ENCODE data around the gene PITHD1.
"Not testable (repeated sequence)": the region's sequence is repeated elsewhere in the genome, so short reads cannot be mapped to it uniquely, and the experiment has no call there.

Gene PITHD1

DNA sequence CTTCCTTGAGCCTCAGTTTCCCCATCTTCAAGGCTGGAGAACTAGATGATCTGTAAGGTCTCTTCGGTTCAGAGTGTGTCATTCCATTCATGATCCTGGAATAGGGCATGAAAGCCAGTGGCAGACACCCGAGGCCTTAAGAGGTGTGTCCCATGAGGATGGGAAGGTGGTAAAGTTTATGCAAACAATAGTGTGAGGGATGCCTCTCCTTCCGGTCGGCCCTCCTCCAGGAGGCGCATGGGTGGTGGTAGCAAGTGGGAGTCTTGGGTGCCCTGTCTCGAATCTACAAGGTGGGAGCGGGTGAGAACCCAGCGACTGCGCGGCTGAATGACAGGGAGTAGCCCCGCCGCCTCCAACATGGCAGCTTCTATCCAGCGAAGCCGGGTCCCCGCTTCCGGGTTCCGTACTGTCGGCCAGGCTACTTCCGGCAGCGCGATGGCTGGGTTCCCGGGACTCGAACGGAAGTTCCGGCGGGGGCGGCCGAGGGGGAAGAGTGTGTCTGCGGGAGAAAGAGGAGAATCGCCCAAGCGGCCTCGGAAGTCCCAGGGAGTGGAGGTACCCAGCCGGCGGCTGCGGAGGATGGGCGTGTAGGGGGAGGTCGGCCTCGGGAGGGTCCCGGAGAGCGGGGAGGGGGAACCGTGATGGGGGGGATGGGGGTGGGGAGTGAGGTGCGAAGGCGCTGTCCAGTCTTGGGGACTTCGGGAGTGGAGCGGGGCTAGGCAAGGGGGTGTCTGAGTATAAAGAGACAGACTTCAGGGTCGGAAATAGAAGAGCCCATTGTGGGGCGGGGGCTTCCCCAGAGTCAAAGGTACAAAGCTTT is 12.7 kb downstream of the PITHD1 start, which contains the start of gene LYPLA2:
TSS of gene LYPLA2 (plus strand) at position 450 of the 820 bp plus-strand sequence. CDS start 1,538 bp downstream, outside the sequence.
- H3K4me3 ChIP-seq (ENCODE audit: low read depth, low read length) = peak within 1 kb of the TSS; percentile 82
- peak; percentile 17 for TF ChIP-seq CTCF (conservative IDR thresholded peaks at IDR 0.05; ENCODE audit: low read depth, low read length)
- DNase-seq (ENCODE audit: low read depth) = peak; percentile 91

GRCh38 chr1:23791516-23792047 is 13.4 kb downstream of the PITHD1 start:
- DNase-seq (ENCODE audit: low read depth) = no peak
- peak overlapping the region; percentile 82 for H3K4me3 ChIP-seq (ENCODE audit: low read depth, low read length)
- no peak for TF ChIP-seq CTCF (conservative IDR thresholded peaks at IDR 0.05; ENCODE audit: low read depth, low read length)

DNA sequence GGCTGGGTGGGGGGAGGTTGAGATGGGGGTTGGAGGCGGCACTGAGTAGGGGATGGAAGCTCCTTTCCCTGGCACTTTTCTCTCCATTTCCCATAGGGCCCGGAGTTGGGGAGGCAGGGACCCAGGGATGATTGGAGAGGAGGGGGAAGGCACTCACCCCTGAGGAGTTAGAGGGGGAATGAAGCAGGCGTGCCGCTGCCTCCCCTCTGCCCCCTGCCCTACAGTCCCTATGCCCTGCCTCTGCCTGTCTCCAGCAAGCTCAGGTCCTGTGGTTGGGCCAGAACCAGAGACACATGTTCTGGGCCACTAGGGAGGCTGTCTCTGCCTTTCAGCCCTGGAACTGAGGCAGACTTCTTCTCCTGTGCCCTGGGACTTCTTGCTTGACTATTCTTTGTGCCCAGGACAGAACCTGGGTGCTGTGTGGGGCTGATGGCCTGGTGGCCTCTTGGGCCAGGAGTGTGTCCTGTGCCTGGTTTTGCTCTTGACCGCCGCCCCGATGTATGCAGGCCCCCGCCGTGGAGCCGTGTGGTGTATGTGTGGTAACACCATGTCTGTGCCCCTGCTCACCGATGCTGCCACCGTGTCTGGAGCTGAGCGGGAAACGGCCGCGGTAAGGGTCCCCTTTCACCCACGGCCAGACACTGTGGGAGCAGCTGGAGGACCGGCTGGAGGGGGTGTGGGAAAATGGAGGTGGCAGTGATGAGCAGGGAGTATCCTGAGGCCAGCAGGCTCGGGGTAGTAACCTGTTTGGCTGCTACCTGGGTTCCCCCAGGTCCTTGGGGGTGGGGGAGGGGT is 14.1 kb downstream of the PITHD1 start:
- DNase-seq (ENCODE audit: low read depth) = no peak
- TF ChIP-seq CTCF (conservative IDR thresholded peaks at IDR 0.05; ENCODE audit: low read depth, low read length) = no peak
- peak overlapping the region; percentile 82 for H3K4me3 ChIP-seq (ENCODE audit: low read depth, low read length)

- TF ChIP-seq CTCF (conservative IDR thresholded peaks at IDR 0.05; ENCODE audit: low read depth, low read length) = no peak
- peak; percentile 63 for DNase-seq (ENCODE audit: low read depth)
- H3K4me3 ChIP-seq (ENCODE audit: low read depth, low read length) = no peak overlapping the region
Measured at GRCh38 chr1:23793018-23793781, 15.0 kb downstream of the PITHD1 start.

GRCh38 chr1:23793861-23794731 is 15.9 kb downstream of the PITHD1 start:
- DNase-seq (ENCODE audit: low read depth) = no peak
- no peak overlapping the region for H3K4me3 ChIP-seq (ENCODE audit: low read depth, low read length)
- no peak for TF ChIP-seq CTCF (conservative IDR thresholded peaks at IDR 0.05; ENCODE audit: low read depth, low read length)

DNA sequence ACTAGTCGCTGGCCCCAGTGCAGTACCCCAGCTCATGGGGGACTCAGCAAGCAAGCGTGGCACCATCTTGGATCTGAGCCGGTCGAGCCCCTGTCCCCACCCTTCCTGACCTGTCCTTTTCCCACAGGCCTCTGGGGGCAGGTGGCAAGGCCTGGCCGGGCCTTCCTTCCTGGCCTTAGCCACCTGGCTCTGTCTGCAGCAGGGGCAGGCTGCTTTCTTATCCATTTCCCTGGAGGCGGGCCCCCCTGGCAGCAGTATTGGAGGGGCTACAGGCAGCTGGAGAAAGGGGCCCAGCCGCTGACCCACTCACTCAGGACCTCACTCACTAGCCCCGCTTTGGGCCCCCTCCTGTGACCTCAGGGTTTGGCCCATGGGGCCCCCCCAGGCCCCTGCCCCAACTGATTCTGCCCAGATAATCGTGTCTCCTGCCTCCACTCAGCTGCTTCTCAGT is 16.5 kb downstream of the PITHD1 start:
- DNase-seq (ENCODE audit: low read depth); H3K4me3 ChIP-seq (ENCODE audit: low read depth, low read length): not testable (repeated sequence)

All from choroid plexus epithelial cell (primary cell).